KOPT-K1 (cell line): ENCODE measurements around the gene KIF20B.
"Not testable (repeated sequence)": the region's sequence is repeated elsewhere in the genome, so short reads cannot be mapped to it uniquely, and the experiment has no call there.

ENCODE experiments used
- H3K27ac ChIP-seq: fragments of 200-600 bp; sonication (generic); 2 replicates; pipeline ENCODE4 v1.5.1; 2016; ENCODE audit warnings: antibody characterized with exemption, mild to moderate bottlenecking, low read depth, low read length; ENCODE audit not compliant: poor library complexity, severe bottlenecking
- H3K36me3 ChIP-seq: fragments of 200-600 bp; sonication (generic); 2 replicates; pipeline ENCODE4 v1.5.1; 2017; ENCODE audit warnings: antibody characterized with exemption, mild to moderate bottlenecking, low read length, moderate library complexity; ENCODE audit not compliant: insufficient read depth
- H3K9me3 ChIP-seq: fragments of 200-600 bp; sonication (generic); 2 replicates; pipeline ENCODE4 v1.5.1; 2017; ENCODE audit warnings: antibody characterized with exemption, low read length, mild to moderate bottlenecking; ENCODE audit not compliant: insufficient read depth, poor library complexity, severe bottlenecking

KIF20B gene

DNA sequence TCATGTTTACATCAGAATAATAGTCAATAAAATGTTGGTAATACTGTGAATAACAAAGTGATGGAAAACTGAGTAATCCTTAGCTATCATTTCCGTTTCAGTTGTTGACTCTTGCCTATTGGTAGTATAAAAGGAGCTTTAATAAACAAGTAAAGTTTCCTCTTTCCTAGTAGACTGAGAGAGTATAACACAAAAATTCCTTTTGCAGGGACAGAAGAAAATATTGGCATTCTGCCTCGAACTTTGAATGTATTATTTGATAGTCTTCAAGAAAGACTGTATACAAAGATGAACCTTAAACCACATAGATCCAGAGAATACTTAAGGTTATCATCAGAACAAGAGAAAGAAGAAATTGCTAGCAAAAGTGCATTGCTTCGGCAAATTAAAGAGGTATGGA is 9.4 kb downstream of the KIF20B start:
- H3K36me3 ChIP-seq: peaks cover 87% of the 10 kb centered on the region
- no peaks in the 10 kb centered on the region for H3K9me3 ChIP-seq
- H3K27ac ChIP-seq: no peak overlapping the region

DNA sequence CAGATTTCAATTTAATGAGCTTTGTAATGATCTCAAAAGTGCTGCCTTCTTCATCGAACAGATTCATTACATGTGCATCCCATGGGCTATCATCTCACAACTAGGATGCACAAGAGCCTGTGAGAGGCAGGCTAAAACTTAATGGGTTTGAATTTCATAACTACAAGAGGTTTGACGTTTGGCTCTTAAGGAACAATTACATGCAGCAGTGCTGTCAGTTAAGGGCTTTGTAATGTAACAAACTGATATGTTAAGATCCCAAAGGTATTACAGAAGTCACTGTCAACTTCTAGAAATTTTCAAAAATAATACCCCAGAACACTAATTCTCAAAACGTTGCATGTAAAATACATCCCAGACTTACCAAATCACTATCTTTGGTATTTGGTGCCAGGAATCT is 33.2 kb downstream of the KIF20B start:
- no peaks in the 10 kb centered on the region for H3K9me3 ChIP-seq
- H3K27ac ChIP-seq: no peak overlapping the region
- peaks cover 100% of the 10 kb centered on the region for H3K36me3 ChIP-seq

DNA sequence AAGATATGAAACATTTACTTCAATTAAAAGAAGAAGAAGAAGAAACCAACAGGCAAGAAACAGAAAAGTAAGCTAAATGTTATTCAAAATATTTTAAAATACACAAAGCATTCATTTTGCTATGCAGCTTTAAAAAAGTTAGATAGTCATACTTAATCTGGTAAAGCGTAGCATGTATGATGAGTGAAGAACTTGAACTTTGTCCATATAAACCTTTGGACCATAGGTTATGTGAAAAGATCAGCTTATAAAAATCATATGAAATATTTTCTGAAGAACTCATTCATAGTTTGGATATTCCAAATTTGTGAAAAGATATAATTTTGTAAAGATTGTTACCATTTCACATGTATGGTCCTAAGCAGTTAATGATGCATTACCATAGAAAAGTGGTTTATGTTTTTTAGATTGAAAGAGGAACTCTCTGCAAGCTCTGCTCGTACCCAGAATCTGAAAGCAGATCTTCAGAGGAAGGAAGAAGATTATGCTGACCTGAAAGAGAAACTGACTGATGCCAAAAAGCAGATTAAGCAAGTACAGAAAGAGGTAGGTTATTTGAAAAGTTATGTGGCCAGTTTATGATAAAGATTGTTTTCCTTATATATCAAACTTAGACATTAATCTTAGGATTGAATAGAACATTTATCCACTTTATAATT is 37.3 kb downstream of the KIF20B start:
- Histone ChIP-seq H3K36me3 (peaks cover 100% of the 10 kb centered on the region), H3K9me3 (no peaks in the 10 kb centered on the region), H3K27ac (no peak overlapping the region)

DNA sequence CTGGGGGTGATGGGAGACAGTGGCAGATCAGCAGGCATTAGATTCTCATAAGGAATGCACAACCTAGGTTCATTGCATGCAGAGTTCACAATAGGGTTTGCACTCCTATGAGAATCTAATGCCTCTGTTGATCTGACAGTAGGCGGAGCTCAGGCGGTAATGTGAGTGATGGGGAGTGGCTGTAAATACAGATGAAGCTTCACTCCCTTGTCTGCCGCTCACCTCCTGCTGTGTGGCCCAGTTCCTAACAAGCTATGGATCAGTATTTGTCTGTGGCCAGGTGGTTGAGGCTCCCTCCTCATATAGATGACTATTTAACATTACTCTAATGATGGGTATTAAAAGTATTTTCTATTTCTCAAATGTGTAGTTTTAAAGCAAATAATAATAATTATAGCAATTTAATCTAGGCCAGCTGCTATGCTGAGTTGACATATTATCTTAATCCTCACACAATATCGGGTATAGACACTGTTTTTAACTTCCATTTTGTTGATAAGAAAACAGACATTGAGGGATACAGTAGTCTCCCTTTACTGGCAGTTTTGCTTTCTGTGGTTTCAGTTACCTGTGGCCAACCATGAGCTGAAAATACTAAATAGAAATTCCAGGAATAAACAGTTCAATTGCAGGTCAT is 39.9 kb downstream of the KIF20B start:
- H3K27ac ChIP-seq: no peak overlapping the region
- H3K36me3 ChIP-seq: peaks cover 100% of the 10 kb centered on the region
- H3K9me3 ChIP-seq: no peaks in the 10 kb centered on the region

DNA sequence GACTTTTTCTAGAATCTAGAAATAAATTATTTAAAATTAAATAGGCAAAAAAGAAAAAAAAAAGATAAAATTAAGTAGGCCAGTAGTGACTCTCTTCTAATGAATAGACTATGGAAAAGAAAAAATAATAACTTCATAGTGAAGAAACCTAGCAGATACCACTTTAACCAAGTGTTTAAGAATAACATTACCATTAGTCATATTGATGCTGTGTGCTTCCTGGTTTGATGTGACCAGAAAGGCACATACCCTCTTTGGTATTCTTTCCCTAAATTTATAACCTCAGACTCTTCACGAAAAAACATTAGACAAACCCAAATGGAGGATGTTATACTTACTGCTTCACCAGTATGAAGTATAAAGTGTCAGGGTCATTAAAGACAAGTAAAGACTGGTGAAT is 42.6 kb downstream of the KIF20B start:
- H3K36me3 ChIP-seq: peaks cover 87% of the 10 kb centered on the region
- no peaks in the 10 kb centered on the region for H3K9me3 ChIP-seq
- H3K27ac ChIP-seq: no peak overlapping the region

DNA sequence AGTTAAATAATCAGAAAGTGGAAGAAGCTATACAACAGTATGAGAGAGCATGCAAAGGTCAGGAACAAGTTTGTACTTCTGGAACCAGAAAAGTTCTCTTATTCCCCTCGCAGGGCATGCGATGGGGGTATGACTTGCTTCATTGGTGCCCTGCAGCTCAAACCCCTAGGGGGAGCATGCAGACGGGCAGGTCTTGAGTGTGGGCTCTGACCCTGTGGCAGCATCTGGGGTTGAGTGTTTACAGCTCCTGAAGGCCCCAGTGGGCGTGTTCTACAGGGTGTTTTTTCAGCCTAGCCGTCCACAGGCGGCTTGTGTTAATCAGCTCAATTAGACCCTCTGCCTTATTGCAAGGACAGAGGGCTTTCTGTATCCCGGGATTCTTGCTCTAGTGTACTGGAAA is 44.5 kb downstream of the KIF20B start:
- Histone ChIP-seq H3K27ac (no peak overlapping the region), H3K9me3 (no peaks in the 10 kb centered on the region), H3K36me3 (peaks cover 83% of the 10 kb centered on the region)

DNA sequence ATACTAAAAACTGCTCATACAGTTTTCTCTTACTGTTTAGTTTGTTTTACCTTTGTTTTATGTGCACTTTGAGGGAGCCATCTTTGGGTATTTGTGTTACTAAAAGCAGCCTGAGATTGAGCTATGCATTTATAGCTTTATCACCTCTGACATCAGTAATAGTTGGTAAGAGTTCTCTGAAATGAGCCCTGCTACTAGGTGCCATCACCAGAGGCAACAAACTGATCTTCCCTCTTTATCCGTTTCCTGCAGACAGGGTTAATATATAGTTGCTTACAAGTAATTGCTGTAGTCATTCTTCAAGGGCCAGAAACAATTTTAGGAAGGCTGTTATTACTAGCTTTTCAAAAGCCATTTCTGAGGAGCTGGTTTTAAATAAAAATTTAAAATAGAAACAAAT is 49.1 kb downstream of the KIF20B start:
- Histone ChIP-seq H3K9me3 (no peaks in the 10 kb centered on the region), H3K36me3 (peaks cover 83% of the 10 kb centered on the region), H3K27ac (no peak overlapping the region)

DNA sequence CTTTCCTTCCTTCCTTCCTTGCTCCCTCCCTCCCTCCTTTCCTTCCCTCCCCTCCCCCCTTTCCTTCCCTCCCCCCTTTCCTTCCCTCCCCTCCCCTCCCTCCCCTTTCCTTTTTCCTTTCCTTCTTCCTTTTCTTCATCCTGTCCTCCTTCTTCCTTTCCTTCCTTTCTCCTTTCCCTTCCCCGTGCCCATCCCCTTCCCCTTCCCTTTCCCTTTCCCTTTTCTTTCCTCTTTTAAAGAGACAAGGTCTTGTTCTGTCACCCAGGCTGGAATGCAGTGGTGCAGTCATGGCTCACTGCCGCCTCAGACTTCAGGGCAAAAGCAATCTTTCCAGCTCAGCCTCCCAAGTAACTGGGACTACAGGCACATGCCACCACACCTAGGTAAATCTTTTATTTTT is 54.0 kb downstream of the KIF20B start:
- Histone ChIP-seq H3K27ac (no peak overlapping the region), H3K36me3 (peaks cover 100% of the 10 kb centered on the region), H3K9me3 (no peaks in the 10 kb centered on the region)

DNA sequence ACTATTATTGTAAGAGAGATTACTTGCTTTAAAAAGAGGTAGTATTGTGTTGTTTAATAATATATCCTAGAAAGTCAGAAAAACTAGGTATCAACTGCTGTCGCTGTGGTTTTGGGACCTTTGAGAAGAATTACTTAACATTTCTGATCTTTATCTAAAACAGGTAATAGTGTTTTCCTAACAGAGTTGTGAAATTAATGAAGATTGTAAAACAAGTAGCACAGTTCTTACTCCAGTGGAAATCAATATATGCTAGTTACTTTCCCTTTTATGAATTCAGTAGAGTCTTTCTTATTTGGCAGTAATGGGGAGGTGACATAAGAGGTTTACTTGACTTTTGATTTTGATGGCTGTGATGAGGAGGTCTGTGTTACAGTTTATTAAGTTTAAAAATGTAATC is 58.1 kb downstream of the KIF20B start:
- Histone ChIP-seq H3K36me3 (peaks cover 91% of the 10 kb centered on the region), H3K9me3 (peaks cover 21% of the 10 kb centered on the region), H3K27ac (no peak overlapping the region)

DNA sequence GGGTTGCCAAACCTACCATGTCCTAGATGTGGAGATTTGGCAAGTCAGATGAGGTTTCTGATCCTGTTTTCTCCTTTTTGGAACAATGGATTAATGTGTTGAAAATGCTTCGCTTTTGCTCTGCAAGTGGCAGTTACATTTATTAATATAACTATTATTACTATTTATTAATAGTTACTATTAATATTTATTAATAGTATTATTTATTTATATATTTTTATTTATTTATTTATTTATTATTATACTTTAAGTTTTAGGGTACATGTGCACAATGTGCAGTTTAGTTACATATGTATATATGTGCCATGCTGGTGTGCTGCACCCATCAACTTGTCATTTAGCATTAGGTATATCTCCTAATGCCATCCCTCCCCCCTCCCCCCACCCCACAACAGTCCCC is 62.3 kb downstream of the KIF20B start:
- peaks cover 76% of the 10 kb centered on the region for H3K36me3 ChIP-seq
- not testable (repeated sequence) for H3K27ac ChIP-seq

DNA sequence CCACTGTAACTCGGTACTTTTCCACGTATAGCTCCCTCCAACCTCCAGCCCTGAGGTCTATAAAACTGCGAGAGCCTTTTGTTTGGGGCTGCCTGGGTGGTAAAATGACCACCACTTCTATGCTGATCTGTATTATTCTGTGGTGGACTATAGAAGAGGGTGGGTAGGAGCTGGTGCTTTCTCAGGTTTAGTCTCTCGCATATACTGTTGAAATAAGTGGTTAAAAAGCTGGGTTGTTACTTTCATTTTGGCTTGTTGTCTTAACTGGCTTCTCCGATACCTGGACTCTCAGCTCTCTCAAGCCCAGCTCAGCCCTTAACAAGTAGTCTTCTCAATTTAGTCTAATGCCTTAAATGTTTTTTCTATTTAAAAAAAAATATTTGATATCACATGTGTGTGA is 70.3 kb downstream of the KIF20B start:
- no peaks in the 10 kb centered on the region for H3K9me3 ChIP-seq
- H3K36me3 ChIP-seq: peaks cover 96% of the 10 kb centered on the region
- no peak overlapping the region for H3K27ac ChIP-seq

More for the DNA sequence above, 62.3 kb downstream of the KIF20B start:
- peaks cover 21% of the 10 kb centered on the region for H3K9me3 ChIP-seq

DNA sequence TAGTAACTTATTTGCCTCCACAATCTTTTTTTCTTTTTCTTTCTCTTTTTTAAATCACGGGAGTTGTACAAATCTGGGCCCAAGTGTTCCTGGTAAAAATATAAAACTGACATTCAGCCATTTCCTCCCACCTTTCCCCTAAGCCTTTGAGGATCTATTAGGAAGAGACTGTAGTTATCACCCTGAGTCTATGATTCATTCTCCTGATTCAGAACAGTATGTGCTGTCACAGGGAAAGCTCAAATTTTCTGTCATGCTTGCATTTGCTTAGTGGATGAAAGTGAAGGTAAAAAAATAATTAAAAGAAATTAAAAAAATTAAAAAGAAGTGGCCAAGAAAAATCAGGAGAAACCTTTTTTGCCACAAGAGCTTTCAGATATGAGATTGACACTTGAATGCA is 71.7 kb downstream of the KIF20B start:
- Histone ChIP-seq H3K36me3 (peaks cover 93% of the 10 kb centered on the region), H3K27ac (no peak overlapping the region)

DNA sequence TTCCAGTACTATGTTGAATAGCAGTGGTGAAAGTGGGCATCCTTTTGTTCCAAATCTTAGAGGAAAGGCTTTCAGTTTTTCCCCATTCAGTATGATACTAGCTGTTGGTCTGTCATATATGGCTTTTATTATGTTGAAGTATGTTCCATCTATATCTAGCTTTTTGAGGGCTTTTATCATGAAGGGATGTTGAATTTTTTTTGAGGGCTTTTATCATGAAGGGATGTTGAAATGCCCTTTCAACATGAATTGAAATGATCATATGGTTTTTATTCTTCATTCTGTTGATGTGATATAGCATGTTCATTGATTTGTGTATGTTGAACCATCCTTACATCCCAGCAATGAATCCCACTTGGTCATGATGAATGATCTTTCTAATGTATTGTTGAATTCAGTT is 75.3 kb downstream of the KIF20B start:
- peaks cover 93% of the 10 kb centered on the region for H3K36me3 ChIP-seq

More for the DNA sequence above, 71.7 kb downstream of the KIF20B start:
- no peaks in the 10 kb centered on the region for H3K9me3 ChIP-seq

DNA sequence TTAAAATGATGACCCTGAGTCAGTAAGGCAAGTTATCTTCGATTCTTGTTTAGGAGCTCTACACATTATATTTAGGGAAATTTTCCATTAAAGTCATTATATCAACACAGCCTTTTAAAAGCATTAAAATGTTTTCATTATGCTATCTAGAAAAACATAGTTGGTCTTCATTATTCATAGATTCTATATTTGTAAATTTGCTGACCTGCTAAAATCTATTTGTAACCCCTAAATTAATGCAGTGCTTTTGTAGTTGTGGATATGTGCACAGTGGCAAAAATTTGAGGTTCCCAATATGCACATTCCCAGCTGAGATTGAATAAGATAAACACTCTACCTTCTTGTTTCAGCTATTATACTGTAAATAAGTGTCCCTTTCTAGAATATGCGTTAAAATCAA is 81.1 kb downstream of the KIF20B start:
- Histone ChIP-seq H3K27ac (no peak overlapping the region), H3K36me3 (peaks cover 60% of the 10 kb centered on the region)

More for the DNA sequence above, 75.3 kb downstream of the KIF20B start:
- Histone ChIP-seq H3K27ac (no peak overlapping the region), H3K9me3 (no peaks in the 10 kb centered on the region)

DNA sequence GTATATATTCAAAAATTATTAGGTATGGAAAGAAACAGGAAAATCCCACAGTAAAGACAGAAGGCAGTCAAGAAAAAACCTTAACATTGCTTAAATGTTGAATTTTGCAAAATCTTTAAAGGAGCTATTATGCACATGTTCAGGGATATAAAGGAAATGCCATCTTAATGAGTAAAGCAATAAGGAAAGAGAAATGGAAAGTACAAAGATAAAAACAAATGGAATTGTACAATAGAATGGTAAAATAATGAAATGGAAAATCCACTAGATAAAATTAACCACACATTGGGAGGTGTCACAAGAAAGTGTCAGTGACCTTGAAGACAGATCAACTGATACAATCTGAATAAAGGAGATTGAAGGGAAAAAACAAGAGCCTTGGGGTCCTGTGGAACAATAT is 82.0 kb downstream of the KIF20B start:
- H3K36me3 ChIP-seq: peaks cover 52% of the 10 kb centered on the region
- H3K27ac ChIP-seq: no peak overlapping the region
- no peaks in the 10 kb centered on the region for H3K9me3 ChIP-seq

More for the DNA sequence above, 81.1 kb downstream of the KIF20B start:
- no peaks in the 10 kb centered on the region for H3K9me3 ChIP-seq

DNA sequence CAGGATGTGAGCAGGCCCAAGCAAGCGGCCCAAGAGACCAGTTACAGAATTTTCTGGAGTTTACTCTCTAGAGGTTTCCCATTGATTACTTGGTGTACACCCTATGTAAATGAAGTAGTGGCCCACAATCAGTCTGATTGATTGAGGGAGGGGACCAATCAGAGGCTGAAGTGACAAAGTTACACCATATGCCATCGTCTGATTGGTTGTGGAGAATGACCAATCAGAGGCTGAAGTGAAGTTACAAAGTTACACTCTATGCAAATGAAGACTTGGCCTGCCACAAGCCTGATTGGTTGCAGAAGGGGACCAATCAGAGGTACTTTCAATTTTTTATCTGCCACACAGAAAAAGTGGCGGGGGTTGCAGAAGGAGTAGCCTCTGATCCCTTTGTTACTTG is 83.7 kb downstream of the KIF20B start:
- Histone ChIP-seq H3K9me3 (no peaks in the 10 kb centered on the region), H3K36me3 (peaks cover 37% of the 10 kb centered on the region), H3K27ac (no peak overlapping the region)
